Prostate gland (tissue), 2 donors: ENCODE measurements around the gene RCAN2. TPM values are rescaled to one million over a fixed set of nuclear protein-coding genes. Genes with fewer than 3 reads are reported as not detected.
"Not testable (repeated sequence)": the region's sequence is repeated elsewhere in the genome, so short reads cannot be mapped to it uniquely, and the experiment has no call there.

Experiments used
- DNase-seq: peaks from one replicate; pipeline ENCODE4 v3.0.0-alpha.2; 2019; ENCODE audit warnings: low spot score
- H3K27ac ChIP-seq, 2 donors: fragments of 200-600 bp; sonication (generic); 2 replicates each; pipeline ENCODE4 v1.5.1; 2017 to 2019
- H3K27me3 ChIP-seq: fragments of 200-600 bp; sonication (generic); replicated peaks from 2 replicates; pipeline ENCODE4 v1.5.1; 2019; ENCODE audit not compliant: insufficient read depth
- H3K36me3 ChIP-seq, 2 donors: fragments of 200-600 bp; sonication (generic); 1 replicate in 1 of 2; 2 replicates in 1 of 2; pipeline versions ENCODE4 v1.5.1 to v1.8.1; 2017 to 2019
- H3K4me1 ChIP-seq: fragments of 200-600 bp; sonication (generic); replicated peaks from 2 replicates; pipeline ENCODE4 v1.5.1; 2019
- H3K4me3 ChIP-seq, 2 donors: fragments of 200-600 bp; sonication (generic); 2 replicates each; pipeline ENCODE4 v1.5.1; 2017 to 2019
- H3K9me3 ChIP-seq: fragments of 200-600 bp; sonication (generic); 2 replicates; pipeline ENCODE4 v1.5.1; 2017
- POLR2A ChIP-seq: fragments of 450-650 bp; IDR thresholded peaks from one replicate; pipeline ENCODE4 v1.6.1; 2016; ENCODE audit warnings: antibody characterized with exemption, mild to moderate bottlenecking
- POLR2AphosphoS5 ChIP-seq: sonication (generic); formaldehyde crosslinking; IDR thresholded peaks from one replicate; pipeline ENCODE4 v1.6.1; 2017; ENCODE audit warnings: antibody characterized with exemption
- WGBS: methylation state at CpG from one replicate; pipeline ENCODE4 v1.1.5; 2018; 5-methylcytosine and 5-hydroxymethylcytosine counted together
- intact Hi-C: fragments of 100-400 bp; cut with DNase I; formaldehyde crosslinking; loops from one replicate; pipeline ENCODE4 v1.14.2; 2022
- total RNA-seq, 2 donors: library from RNA; depleted of rRNA; stranded (reverse); fragments of >200 nt; gene quantifications; one replicate each; pipeline ENCODE4 v1.1.0, GENCODE V29; 2016
- TF ChIP-seq, protein P1 (sequence below), 4 experiments: fragments of 200-600 bp in 2 of 4; fragments of 450-650 bp in 2 of 4; sonication (generic) in 2 of 4; IDR thresholded peaks; 1 replicate in 3 of 4; 2 replicates in 1 of 4; pipeline ENCODE4 v1.5.1; 2016 to 2019; ENCODE audit warnings: antibody characterized with exemption in 4 of 4, mild to moderate bottlenecking in 2 of 4, moderate library complexity in 2 of 4

Gene RCAN2
- total RNA-seq, 2 donors from 2014 or later: 12.3 to 14.2 TPM

DNA sequence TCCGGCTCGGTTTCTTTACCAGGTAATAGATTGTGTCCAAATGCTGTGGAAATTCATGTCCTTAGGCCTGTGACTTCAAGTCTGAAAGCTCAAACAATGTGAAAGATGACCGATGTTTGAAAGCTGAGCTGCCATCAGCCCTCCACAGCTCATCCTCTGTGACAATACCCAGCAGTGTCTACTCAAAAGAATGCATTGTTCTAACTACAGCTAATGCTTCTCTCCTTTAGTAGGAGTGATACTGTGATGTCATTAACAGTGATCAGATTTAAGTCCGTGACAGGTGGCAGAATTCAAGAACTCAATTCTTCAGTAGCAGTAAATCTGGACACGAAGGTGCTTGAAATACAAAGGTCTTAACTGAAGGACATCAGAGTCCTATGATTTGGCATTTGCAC is 97.3 kb downstream of the RCAN2 start:
- H3K27ac ChIP-seq: no peak overlapping the region
- TF ChIP-seq, protein P1, sequence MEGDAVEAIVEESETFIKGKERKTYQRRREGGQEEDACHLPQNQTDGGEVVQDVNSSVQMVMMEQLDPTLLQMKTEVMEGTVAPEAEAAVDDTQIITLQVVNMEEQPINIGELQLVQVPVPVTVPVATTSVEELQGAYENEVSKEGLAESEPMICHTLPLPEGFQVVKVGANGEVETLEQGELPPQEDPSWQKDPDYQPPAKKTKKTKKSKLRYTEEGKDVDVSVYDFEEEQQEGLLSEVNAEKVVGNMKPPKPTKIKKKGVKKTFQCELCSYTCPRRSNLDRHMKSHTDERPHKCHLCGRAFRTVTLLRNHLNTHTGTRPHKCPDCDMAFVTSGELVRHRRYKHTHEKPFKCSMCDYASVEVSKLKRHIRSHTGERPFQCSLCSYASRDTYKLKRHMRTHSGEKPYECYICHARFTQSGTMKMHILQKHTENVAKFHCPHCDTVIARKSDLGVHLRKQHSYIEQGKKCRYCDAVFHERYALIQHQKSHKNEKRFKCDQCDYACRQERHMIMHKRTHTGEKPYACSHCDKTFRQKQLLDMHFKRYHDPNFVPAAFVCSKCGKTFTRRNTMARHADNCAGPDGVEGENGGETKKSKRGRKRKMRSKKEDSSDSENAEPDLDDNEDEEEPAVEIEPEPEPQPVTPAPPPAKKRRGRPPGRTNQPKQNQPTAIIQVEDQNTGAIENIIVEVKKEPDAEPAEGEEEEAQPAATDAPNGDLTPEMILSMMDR (IDR thresholded peaks at IDR 0.05): no peak
- no peak for TF ChIP-seq POLR2AphosphoS5
- no peak for TF ChIP-seq POLR2A
- no peaks in the 10 kb centered on the region for H3K4me1 ChIP-seq
- H3K27me3 ChIP-seq: no peaks in the 10 kb centered on the region
- H3K36me3 ChIP-seq: no peaks in the 10 kb centered on the region
- DNase-seq: no peak
- WGBS: 60% methylated on average over 5 of the region's 5 CpGs
- no peaks in the 10 kb centered on the region for H3K9me3 ChIP-seq
- intact Hi-C loops: no loop called here
- no peak overlapping the region for H3K4me3 ChIP-seq

DNA sequence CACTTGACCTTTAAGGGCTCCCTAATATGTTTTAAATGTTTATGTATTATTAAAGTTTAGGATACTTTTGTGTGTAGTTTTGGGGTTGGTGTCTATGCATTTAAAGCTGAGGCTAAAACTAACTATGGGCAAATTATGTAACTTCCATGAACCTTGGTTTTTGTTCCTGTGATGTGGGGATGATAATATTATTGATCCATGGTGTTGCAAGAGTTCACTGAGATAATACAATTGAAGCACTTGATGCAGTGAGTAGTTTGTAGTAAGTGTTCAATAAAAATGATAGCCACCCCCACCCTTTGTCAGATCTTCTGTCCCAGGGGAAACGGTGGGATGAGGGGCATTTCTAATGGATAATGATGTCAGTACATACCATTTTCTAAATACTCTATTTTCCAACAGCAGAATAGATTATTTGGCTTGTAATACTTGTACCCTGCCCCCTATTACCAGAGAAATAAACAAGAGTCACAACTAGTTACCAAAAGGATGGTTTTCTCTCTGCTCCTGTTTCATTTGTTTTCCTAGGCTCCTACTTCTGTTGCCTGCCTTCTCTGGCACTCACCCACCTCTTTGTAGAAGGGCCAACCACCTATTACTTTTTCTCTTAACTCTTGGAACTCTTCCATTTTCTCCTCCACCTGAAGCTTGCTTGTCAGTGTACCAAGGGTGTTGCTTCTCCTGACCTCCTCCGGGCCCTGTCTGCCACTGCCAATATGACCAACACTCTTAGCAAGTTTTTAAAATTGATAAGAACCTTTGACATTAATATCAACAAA is 97.9 kb downstream of the RCAN2 start:
- Histone ChIP-seq H3K27me3 (no peaks in the 10 kb centered on the region), H3K9me3 (no peaks in the 10 kb centered on the region), H3K27ac (no peak overlapping the region), H3K4me1 (no peaks in the 10 kb centered on the region), H3K36me3 (no peaks in the 10 kb centered on the region), H3K4me3 (no peak overlapping the region)
- intact Hi-C loops: no loop called here
- no peak for DNase-seq
- 63% methylated on average over 2 of the region's 2 CpGs for WGBS
- TF ChIP-seq POLR2AphosphoS5 (no peak), POLR2A (no peak)
- TF ChIP-seq, protein P1 (IDR thresholded peaks at IDR 0.05): no peak

DNA sequence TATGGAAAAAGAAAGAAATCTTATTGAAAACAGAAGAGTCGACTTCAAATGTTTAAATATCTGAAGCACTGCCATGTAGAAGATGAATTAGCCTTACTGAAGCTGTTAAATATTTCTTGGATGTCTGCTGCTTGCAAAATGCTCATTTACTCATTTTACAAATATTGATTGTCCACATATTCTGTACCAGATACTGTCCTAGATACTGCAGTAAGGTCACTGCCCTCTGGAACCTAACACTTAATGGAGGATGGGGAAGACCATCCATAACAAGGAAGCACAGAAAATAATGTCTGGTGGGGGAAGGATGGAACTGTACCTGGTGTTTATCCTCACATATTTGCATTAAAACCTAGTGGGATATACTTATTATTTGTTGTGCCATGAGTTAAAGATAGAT is 99.0 kb downstream of the RCAN2 start:
- Histone ChIP-seq H3K27me3 (no peaks in the 10 kb centered on the region), H3K36me3 (no peaks in the 10 kb centered on the region), H3K27ac (no peak overlapping the region), H3K9me3 (no peaks in the 10 kb centered on the region), H3K4me1 (no peaks in the 10 kb centered on the region), H3K4me3 (no peak overlapping the region)
- WGBS: 47% methylated on average over 1 of the region's 1 CpG
- intact Hi-C loops: no loop called here
- DNase-seq: no peak
- TF ChIP-seq POLR2AphosphoS5 (no peak), POLR2A (no peak)
- TF ChIP-seq, protein P1 (IDR thresholded peaks at IDR 0.05): no peak

DNA sequence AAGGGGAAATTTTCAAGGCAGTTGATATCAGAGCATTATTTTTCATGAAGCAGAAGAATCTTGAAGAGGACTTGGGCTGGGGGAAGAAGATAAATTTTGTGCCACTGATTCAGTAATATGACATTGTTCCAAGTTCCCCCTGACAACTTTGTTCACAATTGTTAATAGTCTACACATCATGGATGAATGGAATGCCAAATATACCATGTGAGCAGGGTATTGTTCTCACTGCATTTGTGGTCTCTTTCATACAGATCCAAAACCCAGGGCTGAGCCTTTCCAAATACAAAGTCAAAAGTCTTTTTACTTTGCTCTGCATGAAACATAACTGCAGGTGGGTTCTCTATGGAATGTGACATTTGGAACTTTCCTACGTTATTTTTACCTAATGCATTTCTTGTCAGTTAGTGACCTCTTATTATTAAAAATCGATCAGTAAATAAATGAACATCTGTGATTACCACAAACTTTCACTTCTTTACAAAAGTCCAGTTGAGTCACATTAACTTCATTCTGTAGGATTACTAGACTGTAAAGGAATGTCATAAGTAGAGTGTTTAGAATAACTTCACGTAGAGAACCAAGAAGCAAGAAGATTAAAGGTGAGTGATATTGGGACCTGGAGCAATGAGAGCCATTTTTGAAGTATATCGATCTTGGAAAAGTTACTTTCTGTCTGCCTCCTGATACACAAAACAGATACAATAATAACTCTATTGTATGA is 100.9 kb downstream of the RCAN2 start:
- WGBS: 73% methylated on average over 4 of the region's 4 CpGs

DNA sequence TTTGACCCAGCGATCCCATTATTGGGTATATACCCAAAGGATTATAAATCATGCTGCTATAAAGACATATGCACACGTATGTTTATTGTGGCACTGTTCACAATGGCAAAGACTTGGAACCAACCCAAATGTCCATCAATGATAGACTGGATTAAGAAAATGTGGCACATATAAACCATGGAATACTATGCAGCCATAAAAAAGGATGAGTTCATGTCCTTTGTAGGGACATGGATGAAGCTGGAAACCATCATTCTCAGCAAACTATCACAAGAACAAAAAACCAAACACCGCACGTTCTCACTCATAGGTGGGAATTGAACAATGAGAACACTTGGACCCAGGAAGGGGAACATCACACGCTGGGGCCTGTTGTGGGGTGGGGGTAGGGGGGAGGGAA is 103.5 kb downstream of the RCAN2 start:
- H3K4me3 ChIP-seq, H3K4me1 ChIP-seq, DNase-seq, H3K27ac ChIP-seq, H3K27me3 ChIP-seq, H3K9me3 ChIP-seq, intact Hi-C loops, H3K36me3 ChIP-seq: not testable (repeated sequence)
- WGBS: 91% methylated on average over 5 of the region's 5 CpGs

More for the DNA sequence above, 100.9 kb downstream of the RCAN2 start:
- no peaks in the 10 kb centered on the region for H3K27me3 ChIP-seq
- H3K27ac ChIP-seq: no peak overlapping the region
- H3K9me3 ChIP-seq: no peaks in the 10 kb centered on the region
- no peak overlapping the region for H3K4me3 ChIP-seq
- H3K4me1 ChIP-seq: no peaks in the 10 kb centered on the region
- no peaks in the 10 kb centered on the region for H3K36me3 ChIP-seq
- intact Hi-C loops: no loop called here
- TF ChIP-seq, protein P1 (IDR thresholded peaks at IDR 0.05): no peak
- TF ChIP-seq POLR2AphosphoS5: no peak
- TF ChIP-seq POLR2A: no peak
- no peak for DNase-seq
